COLO668 (cell line): ENCODE data around the gene DLEC1.
"Not testable (repeated sequence)": the region's sequence is repeated elsewhere in the genome, so short reads cannot be mapped to it uniquely, and the experiment has no call there.

Experiments
- DNase-seq: peaks from one replicate; lab custom pipeline; 2025; ENCODE audit not compliant: unreplicated experiment; lab: John Stamatoyannopoulos, UW

DLEC1 gene

GRCh38 chr3:38036906-38037305, 2.1 kb upstream of the DLEC1 start:
- DNase-seq: no peak

- no peak for DNase-seq
These were observed 529 bp upstream of the DLEC1 start for GRCh38 chr3:38038447-38038911.

- DNase-seq: peak; percentile 7
These were observed 872 bp downstream of the DLEC1 start for GRCh38 chr3:38039899-38040261.

- DNase-seq: no peak
These were observed 1.4 kb downstream of the DLEC1 start for GRCh38 chr3:38040401-38040800.

- no peak for DNase-seq
These were observed 4.5 kb downstream of the DLEC1 start for GRCh38 chr3:38043486-38043885.

GRCh38 chr3:38046027-38046426, 7.0 kb downstream of the DLEC1 start:
- DNase-seq: no peak

- no peak for DNase-seq
These were observed 7.8 kb downstream of the DLEC1 start for GRCh38 chr3:38046821-38047220.

- no peak for DNase-seq
These were observed 8.9 kb downstream of the DLEC1 start for GRCh38 chr3:38047896-38048295.

- DNase-seq: no peak
These were observed 10.5 kb downstream of the DLEC1 start for GRCh38 chr3:38049358-38050126.

GRCh38 chr3:38051131-38051530, 12.1 kb downstream of the DLEC1 start:
- no peak for DNase-seq

GRCh38 chr3:38053286-38053685, 14.3 kb downstream of the DLEC1 start:
- DNase-seq: not testable (repeated sequence)

- not testable (repeated sequence) for DNase-seq
These were observed 14.9 kb downstream of the DLEC1 start for GRCh38 chr3:38053813-38054498.

- no peak for DNase-seq
These were observed 15.5 kb downstream of the DLEC1 start for GRCh38 chr3:38054499-38055001.

- no peak for DNase-seq
These were observed 20.1 kb downstream of the DLEC1 start for GRCh38 chr3:38059148-38059547.

GRCh38 chr3:38059591-38059990, 20.6 kb downstream of the DLEC1 start:
- DNase-seq: no peak

GRCh38 chr3:38062809-38063208, 23.8 kb downstream of the DLEC1 start:
- no peak for DNase-seq

GRCh38 chr3:38064453-38064852, 25.4 kb downstream of the DLEC1 start:
- not testable (repeated sequence) for DNase-seq

GRCh38 chr3:38067508-38068233, 28.7 kb downstream of the DLEC1 start:
- DNase-seq: no peak

- DNase-seq: no peak
These were observed 31.0 kb downstream of the DLEC1 start for GRCh38 chr3:38070013-38070412.

GRCh38 chr3:38077073-38077472, 38.1 kb downstream of the DLEC1 start:
- not testable (repeated sequence) for DNase-seq

- not testable (repeated sequence) for DNase-seq
These were observed 43.3 kb downstream of the DLEC1 start for GRCh38 chr3:38082296-38082695.

GRCh38 chr3:38083254-38083653, 44.2 kb downstream of the DLEC1 start:
- not testable (repeated sequence) for DNase-seq
